ENCODE results near the gene PRCC. TPM values are rescaled to one million over a fixed set of nuclear protein-coding genes. Genes with fewer than 3 reads are reported as not detected.
"Not testable (repeated sequence)": the region's sequence is repeated elsewhere in the genome, so short reads cannot be mapped to it uniquely, and the experiment has no call there.

The PRCC gene
- total RNA-seq, 1 experiment from 2014 or later: 25.0 TPM

- no peak for DNase-seq (ENCODE audit: low read depth)
These were observed 22.4 kb upstream of the PRCC start for GRCh38 chr1:156744786-156745419.

DNA sequence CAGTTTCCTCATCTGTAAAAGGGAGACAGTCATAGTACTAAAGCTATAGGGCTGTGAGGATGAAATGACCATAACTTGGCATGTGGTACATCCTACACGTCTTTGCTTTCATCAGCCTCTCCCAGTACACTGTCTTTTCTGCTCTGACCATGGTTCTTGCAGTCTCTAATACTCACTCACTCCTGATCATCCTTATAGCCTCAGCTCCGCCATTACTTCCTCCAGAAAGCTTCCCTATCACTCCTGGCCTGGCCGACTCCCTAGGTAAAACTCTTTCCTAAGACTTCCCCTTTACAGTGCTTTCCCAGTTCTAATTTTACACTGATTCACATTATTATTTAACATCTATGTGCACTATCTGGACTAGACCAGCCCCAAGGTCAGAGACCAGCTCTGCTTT, 21.5 kb upstream of the PRCC start:
- no peak for DNase-seq (ENCODE audit: low read depth)

DNA sequence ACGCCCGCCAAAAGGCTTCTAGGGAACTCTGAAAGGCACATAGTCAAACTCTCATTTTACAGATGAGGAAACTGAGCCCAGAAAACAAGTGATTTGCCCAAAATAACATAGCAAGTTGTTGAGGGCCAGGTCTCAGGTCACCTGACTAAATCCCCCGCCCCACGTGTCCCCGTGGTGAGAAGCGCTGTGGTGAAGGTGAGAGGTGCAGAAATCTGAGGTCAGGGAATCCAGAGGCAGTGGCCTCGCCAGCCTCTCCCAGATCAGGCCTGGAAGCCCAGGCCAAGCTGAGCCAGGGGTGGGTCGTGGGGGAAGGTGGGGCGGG, 21.0 kb upstream of the PRCC start:
- no peak for DNase-seq (ENCODE audit: low read depth)

DNA sequence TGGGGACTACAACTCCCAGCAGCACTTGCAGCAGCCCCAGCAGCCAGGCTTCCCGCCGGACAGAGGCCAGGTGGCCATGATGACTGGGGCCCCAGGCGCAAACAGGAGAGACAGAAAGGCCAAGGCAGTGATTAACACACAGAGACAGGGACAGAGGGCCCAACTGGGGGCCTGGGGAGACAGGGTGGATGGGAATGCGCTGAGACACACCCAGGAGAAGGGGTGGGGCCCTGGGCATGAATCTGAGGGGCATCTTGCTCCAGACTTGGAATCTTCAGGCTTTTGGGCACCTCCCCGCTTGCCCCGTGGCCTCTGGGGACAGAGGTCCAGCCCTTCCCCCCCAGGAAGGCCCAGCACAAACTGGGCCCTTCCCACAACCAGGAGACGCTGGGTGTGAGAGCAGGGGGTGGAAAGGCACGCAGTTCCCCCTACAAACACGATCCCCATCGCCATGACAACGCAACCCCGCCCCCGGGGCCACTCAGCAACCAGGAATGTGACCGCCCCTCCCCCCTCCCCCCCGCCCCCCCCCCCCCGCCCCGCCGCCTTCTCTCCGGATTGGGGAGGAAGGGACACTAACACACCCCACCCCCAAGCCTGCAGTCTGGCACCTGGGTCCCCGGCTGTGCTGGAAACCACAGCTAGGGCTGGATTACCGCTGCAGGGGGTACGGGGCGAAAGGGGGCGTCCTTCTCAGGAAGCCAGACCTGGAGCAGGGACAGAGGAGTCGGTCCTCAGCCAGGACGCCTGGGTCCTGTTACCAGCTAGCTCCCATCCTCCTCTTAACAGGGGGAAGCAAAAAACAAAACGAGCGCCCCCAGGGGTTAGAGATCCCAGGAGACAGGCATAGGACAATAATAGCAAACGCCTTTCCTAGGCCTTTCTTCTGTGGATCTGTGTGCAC, 20.4 kb upstream of the PRCC start:
- DNase-seq (ENCODE audit: low read depth): peak; percentile 93

- DNase-seq (ENCODE audit: low read depth): peak; percentile 43
These were observed 19.3 kb upstream of the PRCC start for GRCh38 chr1:156747742-156748669.

GRCh38 chr1:156748670-156749418, 18.5 kb upstream of the PRCC start:
- DNase-seq (ENCODE audit: low read depth): peak; percentile 59

DNA sequence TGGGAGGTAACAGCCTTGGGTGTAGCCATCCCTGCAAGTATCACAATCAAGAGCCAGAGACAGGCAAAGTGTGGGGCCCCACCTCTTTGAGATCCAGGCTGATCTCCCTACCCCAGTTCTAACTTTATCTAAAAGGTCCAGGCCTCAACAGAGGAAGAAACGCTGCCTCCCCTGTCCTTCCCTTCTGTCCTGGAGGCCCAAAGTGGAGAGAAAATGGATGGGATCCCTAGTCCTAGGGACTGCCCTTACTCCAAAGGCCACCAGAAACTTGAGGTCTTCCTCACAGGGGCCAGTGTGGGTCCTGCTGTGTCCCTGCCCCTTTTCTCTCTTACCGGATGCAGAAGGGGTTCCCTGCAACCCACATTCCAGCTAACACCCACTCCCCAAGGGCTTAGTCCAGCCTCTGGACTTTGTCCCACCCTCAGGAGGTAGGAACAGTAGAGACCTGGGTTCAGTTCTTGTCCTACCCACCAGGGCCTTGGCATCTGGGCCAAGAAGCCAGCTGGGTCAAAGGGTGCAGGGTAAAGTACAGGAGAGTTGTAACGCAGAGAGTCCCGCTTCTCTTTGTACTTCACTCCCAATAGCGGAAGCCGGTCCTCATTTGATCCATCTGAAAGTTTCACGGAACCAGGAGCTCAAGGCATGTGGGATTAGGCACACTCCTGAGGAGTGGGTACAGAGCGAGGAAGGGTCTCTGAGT, 17.8 kb upstream of the PRCC start:
- DNase-seq (ENCODE audit: low read depth): no peak

DNA sequence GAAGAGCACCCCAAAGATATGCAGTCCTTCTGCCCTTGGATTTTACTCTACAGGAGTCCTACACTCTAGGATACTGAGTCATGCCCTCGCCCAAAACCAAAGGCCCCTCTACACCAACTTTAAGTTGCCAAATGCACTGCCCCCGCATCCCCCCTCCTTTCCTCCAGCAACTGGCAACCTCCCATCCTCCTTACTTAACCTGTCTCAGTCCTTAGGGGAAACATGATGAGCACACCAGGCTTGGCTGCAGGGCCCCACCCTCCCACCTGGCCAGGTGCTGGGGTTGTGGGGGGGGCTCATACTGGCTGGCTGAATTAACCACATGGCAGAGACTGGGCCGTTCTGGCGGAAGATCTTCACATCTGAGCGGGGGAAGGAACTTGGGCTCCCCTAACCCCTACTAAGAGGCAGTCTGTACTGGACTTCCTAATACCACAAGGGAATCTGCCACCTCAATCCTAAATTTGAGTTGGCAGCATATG, 17.1 kb upstream of the PRCC start:
- peak; percentile 43 for DNase-seq (ENCODE audit: low read depth)

DNA sequence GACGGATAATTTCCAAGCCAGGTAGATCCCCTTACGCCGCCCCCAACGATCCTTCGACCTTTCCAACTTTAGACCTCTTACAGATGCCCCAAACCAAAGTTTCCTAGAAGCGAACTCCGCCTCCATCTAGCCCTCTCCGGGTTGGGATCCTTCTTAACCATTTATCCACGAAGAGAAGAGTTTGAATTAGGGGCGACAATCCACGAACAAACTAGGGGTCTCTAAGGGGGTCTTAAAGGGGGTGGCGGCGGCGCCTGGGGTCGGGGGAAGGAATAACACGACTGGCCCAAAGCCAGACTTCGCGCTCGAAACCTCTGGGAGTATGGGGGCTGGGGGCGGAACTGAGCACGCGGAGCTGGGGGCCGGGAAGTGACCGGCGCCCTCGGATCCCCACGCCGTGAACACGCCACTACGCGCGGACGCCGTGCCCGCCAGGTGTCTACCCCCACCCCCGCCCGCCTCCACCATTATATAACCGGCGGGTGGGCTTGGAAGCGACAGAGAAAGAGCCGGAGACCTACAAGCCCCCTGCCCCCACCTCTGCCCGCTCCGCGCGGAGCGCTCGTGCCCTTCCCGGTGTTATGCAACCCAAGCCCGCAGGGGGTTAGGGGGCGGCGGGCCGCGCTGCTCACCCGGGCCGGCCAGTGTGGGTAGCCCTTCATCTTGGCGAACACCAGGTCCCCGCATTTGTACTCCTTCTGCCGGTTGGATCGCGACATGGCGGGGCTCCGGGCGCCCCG, 16.5 kb upstream of the PRCC start:
- peak; percentile 28 for DNase-seq (ENCODE audit: low read depth)

DNA sequence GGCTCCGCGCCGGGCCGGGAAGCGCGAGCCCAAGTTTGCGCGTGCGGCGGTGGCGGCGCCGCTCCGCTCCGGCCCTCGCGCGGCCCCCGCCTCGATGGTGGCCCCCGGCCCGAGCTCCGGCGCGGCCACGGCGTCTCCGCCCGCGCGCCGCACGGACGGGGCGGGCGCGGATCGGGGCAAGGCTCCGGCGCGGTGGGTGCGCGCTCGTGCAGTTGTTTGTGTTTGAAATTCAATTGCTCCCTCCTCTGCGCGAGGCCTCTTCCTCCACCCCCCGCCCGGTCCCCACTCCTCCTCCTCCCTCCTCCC, 15.9 kb upstream of the PRCC start, which contains the start of gene HDGF:
TSS of gene HDGF (minus strand) at position 225 of the 306 bp plus-strand sequence. CDS start 246 bp downstream, outside the sequence.
- no peak for DNase-seq (ENCODE audit: low read depth)

- peak; percentile 96 for DNase-seq (ENCODE audit: low read depth)
These were observed 15.4 kb upstream of the PRCC start for GRCh38 chr1:156751757-156752481.

- no peak for DNase-seq (ENCODE audit: low read depth)
These were observed 14.4 kb upstream of the PRCC start for GRCh38 chr1:156752843-156753482.

GRCh38 chr1:156754219-156754618, 13.1 kb upstream of the PRCC start:
- no peak for DNase-seq (ENCODE audit: low read depth)

DNA sequence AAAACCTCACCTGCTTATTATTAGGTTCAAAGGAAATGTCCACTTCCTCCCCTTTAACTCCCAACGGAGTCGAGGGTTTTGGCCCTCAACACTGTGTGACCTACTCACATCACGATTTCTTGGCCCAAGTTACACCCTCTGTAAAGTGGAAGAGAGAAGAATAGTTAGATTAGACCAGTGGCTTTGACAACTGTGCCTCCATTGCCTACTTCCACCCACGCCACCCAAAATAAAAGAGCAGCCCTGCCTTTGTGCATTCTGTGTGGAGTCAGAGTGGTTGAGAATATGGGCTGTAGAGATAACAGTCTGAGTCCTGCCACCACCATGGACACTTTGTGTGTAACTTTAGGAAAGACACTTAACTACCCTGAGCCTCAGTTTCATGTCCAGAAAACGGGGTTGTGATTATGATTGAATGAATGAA, 11.8 kb upstream of the PRCC start:
- DNase-seq (ENCODE audit: low read depth): no peak

DNA sequence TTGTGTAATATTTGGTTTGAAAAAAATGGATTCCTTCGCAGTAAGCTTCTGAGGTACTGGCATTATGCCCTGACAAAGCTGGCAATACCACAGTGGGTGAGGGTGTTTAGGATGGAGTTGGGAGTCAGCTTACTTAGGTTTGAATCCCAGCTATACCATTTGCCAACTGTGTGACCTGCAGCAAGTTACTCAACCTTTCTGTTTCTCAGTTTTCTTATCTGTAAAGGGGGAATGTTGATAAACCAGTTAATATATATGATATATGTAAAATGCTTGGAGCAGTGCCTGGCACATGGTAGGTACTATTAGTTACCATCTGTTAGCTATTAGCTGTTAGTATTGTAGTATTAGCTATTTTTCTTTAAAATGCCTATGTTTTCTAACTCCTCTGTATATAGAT, 11.0 kb upstream of the PRCC start:
- DNase-seq (ENCODE audit: low read depth): no peak

DNA sequence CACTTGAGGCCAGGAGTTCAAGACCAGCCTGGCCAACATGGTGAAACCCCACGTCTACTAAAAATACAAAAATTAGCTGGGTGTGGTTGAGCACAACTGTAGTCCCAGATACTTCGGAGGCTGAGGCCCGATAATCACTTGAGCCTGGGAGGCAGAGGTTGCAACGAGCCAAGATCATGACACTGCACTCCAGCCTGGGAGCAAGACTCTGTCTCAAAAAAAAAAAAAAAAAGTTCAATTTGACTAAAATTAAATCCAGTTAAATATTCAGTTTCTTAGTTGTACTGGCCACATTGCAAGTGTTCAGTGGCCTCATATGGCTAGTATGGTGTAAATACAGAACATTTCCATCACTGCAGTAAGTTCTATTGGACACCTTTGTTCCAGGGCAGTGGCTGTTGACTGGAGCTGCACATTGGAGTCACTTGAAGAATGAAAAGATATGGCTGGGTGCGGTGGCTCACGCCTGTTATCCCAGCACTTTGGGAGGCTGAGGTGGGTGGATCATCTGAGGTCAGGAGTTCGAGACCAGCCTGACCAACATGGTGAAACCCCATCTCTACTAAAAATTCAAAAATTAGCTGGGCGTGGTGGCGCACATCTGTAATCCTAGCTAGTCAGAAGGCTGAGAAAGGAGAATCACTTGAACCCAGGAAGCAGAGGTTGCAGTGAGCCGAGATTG, 9.6 kb upstream of the PRCC start:
- DNase-seq (ENCODE audit: low read depth): not testable (repeated sequence)

DNA sequence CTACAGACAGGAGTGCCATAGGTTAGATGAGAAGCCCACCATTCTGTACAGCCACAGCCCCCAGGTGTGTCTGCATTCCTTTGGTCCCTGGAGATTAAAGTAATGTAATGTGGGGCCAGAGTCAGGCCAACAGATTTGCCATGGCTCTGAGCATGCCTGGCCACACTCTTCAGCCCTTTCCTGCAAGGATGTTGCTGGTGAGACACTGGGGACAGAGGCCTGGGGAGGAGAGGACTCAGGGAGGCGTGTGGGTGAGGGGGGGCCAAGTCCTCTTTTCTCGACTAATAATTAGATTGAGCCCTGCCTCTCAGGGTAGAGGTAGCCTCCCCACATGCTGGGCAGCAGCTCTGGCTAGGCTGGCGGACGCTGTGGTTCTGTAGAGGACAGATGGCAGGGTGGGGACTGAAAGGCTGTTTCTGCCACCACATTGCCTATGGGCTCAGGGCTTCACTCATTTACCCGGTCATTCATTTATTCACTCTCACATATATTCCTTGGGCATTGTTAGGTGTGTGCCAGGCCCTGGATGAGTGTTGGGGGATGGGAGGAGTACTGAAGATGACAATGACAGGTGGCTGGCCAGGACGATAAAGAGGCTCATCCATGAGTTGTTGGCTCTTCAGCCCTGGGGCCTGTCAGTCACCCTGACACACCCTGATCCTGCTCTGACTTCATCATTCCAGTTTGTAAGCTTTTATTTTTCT, 7.1 kb upstream of the PRCC start:
- DNase-seq (ENCODE audit: low read depth): no peak

GRCh38 chr1:156760796-156761104, 6.6 kb upstream of the PRCC start:
- no peak for DNase-seq (ENCODE audit: low read depth)
